Measurements from ENCODE around the gene ANKRD9.

The ANKRD9 gene

DNA sequence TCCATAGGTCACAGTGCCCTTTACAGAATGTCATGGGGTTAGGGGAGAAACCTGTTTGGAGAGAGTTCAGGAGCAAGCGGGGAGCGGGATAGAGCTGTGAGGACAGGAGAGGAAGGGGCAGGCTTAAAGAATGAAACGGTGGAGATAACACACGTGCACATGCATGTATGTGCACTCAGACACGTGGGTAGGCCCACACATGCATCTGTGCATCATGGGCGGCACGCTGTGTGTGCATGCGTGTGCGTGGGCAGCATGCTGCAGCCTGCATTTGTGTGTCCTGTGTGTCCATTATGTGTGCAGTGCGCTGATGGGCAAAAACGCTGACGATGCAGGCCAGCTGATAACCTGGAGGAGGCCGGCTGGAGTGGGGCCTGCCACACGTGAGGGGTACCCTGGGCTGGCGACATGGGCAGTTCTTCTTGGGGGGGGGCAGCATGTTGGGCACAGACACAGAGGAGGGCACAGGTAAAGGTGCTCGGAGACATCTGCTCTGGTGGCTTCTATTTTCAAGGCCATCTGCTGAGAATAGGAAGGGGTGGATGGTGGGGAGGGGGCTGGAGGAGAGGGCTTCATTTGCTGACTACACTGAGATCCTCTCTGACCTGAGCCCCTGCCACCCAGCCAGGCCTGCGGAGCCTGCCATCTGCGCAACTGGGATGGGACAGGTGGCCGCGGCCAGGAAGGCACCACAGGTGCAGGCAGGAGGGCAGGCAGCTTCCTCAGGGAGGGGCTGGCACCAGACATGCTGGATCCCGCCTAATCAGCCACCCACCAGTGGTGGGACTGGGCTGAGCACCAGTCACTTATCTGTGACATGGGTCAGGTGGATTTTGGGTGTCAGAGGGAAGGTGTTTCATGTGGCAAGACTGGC lies 4.6 kb upstream of the ANKRD9 start:
- DNase-seq (ENCODE audit: low read depth in 2 of 2): no peak

DNA sequence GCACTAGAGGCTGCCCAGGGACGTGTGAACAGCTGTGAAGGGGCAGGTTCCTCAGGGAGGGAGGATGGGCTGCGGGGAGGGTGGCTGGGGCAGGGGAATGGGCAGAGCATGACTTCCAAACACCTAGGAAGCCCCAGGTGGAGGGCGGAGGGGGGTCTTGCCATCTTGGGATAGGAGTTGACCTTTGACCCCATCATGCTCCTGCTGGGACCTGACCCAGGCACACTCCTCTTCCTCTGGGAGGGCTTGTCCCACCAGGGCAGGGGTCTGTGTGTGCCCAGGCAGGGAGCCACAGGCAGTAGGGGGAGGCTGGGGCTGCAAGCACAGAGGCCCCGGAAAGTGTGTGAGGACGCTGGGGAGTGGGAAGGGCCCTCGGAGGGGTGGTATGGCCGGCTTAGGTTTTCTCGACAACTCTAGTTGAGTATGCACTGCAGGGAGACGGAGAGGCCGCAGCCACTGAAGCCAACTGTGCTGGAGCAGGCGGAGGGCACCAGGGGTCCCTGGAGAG lies 3.3 kb upstream of the ANKRD9 start:
- DNase-seq (ENCODE audit: low read depth in 2 of 2): no peak

DNA sequence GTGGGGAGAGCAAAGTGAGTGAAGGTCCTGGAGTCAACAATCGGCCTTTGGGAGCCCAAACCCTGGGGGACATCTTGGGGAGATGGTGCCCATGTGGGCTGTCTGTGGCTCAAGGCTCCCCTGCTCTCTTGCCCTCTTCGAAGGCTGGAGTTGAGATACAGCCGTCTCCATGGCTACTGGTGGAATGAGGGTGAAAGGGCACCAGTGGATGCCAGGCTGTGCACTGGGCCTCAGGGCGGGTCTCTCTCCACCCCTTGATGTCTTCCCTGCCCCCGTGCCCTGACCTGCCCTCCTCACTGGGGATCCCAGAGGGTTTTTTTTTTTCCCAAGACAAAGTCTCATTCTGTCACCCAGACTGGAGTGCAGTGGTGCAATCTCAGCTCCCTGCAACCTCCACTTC lies 2.0 kb upstream of the ANKRD9 start:
- no peak for DNase-seq (ENCODE audit: low read depth in 2 of 2)

DNA sequence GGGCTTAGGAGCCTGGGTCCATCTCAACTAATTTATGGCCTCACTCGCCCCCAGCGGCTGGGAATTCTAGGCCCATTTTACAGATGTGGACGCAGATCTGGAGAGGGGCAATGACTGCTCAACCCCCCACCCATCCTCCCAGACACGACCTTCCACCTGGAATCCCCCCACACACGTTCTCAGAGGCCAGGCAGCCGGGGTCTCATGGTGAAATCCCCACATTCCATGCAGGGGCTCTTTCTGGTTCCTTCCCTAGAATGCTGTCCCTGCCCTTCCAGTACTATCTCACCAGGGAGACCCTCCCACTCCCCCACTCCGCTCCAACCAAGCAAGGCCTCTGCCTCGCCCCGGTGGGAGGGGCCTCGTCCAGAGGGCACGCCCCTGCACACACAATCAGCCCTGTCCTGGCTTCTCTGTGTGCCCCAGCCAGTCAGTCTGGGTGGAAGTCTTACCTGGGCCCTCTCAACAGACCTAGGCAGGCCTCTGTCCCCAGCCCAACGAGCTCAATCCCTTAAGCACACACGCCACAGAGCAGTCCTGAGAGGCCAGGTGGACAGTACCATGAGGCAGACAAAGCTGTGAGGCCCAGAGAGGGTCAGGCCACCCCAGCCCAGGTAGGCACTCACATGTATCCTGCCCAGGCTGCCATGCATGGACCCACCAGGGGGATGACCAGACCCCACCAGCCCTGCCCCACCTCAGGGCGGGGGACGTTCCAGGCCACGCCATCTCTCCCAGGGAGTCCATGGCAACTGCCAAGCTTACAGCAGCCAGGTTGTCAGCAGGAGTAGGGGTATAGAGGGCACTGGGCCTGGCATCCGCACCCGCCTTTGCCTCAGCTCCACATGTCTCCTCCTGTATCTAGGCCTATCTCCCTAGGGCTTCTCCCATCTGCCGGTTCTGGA lies 1.3 kb upstream of the ANKRD9 start:
- no peak for DNase-seq (ENCODE audit: low read depth in 2 of 2)

GRCh38 chr14:102508774-102509745 lies 516 bp downstream of the ANKRD9 start:
- no peak for DNase-seq (ENCODE audit: low read depth in 2 of 2)

DNA sequence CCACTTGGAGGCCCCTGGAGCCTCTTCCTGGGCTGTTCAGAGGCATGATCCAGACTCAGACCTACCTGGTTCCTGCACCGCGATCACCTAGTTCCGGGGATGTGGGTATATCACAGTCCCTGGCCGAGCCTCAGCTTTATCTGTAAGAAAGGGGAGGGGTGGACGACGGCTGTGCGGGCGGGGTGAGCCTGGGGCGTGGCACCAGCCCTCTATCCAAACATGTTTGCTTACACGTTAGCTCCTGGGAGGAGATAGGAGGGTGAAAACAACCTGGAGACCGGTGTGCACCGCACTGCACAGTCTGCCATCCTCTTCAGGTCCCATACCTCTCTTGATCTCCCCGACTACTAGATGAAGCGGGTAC lies 1.2 kb downstream of the ANKRD9 start:
- DNase-seq (ENCODE audit: low read depth in 2 of 2): no peak

DNA sequence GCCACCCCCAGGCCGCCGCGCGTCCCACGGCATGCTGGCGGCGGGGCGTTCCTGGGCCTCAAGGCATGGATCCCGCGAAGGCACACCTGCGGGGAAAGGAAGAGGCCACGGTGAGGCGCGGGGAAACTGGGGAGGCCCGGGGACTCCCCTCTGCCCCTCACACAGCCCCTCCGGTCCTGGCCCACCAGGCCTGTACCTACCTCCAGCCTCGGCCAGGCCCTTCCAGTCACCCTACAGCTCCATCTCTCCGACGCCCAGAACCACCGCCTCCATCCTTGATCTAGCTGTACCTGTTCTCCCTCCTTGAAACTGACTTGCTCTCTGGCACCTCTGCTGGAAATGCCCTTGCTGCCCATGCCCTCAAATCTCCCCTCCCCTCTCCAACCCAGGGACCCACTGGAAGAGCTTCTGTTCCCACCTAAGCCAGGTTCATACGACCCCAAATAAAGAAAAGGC lies 1.7 kb downstream of the ANKRD9 start:
- DNase-seq (ENCODE audit: low read depth in 2 of 2): no peak

- DNase-seq (ENCODE audit: low read depth in 2 of 2): no peak
Observed at GRCh38 chr14:102507081-102507856, 2.3 kb downstream of the ANKRD9 start.

GRCh38 chr14:102506626-102506925 lies 3.0 kb downstream of the ANKRD9 start:
- no peak for DNase-seq (ENCODE audit: low read depth in 2 of 2)

GRCh38 chr14:102505775-102506625 lies 3.6 kb downstream of the ANKRD9 start:
- DNase-seq (ENCODE audit: low read depth in 2 of 2): no peak

DNA sequence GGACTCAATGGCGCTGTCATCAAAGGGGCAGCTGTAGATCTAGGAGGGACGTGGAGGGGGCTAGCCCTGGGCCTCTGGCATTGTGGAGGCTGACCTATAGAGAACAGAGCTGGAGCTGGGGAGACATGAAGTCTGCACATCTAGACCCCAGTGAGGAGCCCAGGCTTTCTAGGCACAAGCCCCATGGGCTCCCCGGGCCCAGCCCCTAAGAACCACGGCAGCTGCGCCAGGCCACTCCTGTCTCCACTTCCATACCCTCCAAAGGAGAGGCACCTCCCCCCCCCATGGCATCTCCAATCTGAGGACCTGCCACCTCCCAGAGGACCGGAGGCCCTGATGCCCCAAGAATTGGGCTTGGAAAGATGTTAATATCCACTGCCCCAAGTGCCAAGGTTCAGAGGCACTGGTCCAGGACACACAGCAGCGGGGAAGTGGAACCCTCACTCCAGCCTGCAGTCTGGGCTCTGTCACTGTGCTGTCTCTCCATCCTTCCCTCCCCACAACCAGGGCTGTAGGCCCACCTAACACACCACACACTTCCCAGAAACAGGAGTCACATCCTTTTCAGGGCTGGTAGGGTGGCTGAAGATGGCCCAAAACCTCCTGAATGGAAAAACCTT lies 4.5 kb downstream of the ANKRD9 start:
- no peak for DNase-seq (ENCODE audit: low read depth in 2 of 2)

DNA sequence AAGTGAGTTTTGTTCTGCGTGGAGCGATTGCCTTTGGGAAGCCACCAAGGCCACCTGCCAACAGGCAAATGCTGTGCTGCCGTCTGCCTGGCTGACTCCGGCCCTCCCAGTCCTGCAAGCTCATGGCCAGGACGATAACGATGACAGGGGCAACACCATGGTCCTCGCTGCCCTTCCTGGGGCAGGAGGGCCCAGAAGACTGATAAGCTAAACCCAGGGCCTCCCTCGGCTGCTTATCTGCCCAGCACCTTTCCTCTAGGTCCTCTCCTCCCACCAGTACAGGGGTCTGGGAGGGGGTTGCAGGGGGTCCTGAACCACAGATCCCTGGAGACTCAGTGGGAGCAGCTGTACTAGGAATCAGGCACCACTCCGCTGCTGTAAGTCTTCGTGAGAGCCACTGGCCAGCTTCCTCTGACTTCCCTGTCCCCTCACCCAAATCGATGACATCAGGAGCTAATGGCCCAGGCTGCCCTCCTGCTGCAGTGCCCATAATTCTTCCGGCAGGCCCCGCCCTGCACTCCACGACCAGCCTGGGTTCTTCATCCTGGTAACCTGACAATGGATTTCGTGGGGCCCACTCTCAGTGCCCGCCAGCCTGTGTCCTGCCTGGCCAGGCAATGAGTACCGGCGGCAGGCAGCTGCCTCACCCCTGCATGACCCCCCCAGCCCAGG lies 5.1 kb downstream of the ANKRD9 start:
- DNase-seq (ENCODE audit: low read depth in 2 of 2): no peak

GRCh38 chr14:102503641-102504327 lies 5.8 kb downstream of the ANKRD9 start:
- no peak for DNase-seq (ENCODE audit: low read depth in 2 of 2)

GRCh38 chr14:102502571-102502970 lies 7.0 kb downstream of the ANKRD9 start:
- no peak for DNase-seq (ENCODE audit: low read depth in 2 of 2)

GRCh38 chr14:102501751-102502315 lies 7.7 kb downstream of the ANKRD9 start:
- DNase-seq (ENCODE audit: low read depth in 2 of 2): no peak

DNA sequence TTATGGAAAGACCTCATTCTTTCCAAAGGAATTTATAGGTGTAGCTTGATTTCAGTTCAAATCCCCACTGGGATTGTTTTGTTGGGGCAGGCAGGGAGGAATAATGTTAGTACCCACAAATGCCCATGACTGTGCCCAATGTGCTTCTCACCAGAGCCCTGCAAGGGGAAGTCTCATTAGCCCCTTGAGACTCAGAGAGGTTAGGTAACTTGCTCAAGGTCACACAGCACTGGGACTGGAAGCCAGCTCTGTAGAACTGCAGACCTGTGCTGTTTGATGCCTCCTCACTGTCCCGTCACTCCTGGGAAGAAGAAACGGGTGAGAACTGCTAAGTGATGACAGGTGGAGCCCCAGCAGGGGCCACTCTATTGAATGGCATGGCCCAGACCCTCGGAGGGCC lies 8.9 kb downstream of the ANKRD9 start:
- DNase-seq (ENCODE audit: low read depth in 2 of 2): no peak

- no peak for DNase-seq (ENCODE audit: low read depth in 2 of 2)
Observed at GRCh38 chr14:102500158-102500662, 9.4 kb downstream of the ANKRD9 start.

All from activated CD4-positive, alpha-beta T cell treated with anti-CD3 and anti-CD28 coated beads for 24 hours (primary cell).